B cell (primary cell): ENCODE data around the gene DHX34. TPM values are rescaled to one million over a fixed set of nuclear protein-coding genes. Genes with fewer than 3 reads are reported as not detected.
"Not testable (repeated sequence)": the region's sequence is repeated elsewhere in the genome, so short reads cannot be mapped to it uniquely, and the experiment has no call there.

Experiments
- ATAC-seq: fragments of 200-7000 bp; cut with Tn5 transposase; one replicate; pipeline ENCODE4 v1.10.0; 2021; ENCODE audit warnings: low read depth, mild to moderate bottlenecking, moderate number of reproducible peaks, moderate library complexity
- CTCF ChIA-PET: fragments of 350-600 bp; sonication (Branson Sonifier 250); formaldehyde crosslinking; loops from one replicate; lab custom pipeline; 2021; ENCODE audit warnings: antibody characterized with exemption, inconsistent platforms; lab: Charles Lee
- POLR2A ChIA-PET: fragments of 350-600 bp; sonication (Branson Sonifier 250); formaldehyde crosslinking; loops from one replicate; lab custom pipeline; 2021; ENCODE audit warnings: antibody characterized with exemption; lab: Charles Lee
- DNase-seq: peaks from one replicate; pipeline ENCODE4 v3.0.0; 2013
- H2AFZ ChIP-seq: 2 replicates; pipeline ENCODE4 v1.6.1; 2012; ENCODE audit warnings: mild to moderate bottlenecking, low read depth, low read length; ENCODE audit not compliant: insufficient read depth, poor library complexity, severe bottlenecking
- H3K27ac ChIP-seq, 2 donors: 1 replicate in 1 of 2; 2 replicates in 1 of 2; pipeline ENCODE4 v1.5.1; 2012 to 2013; ENCODE audit warnings: low read length in 2 of 2, mild to moderate bottlenecking in 2 of 2, moderate library complexity in 1 of 2
- H3K27me3 ChIP-seq, 4 experiments: fragments of 200-600 bp in 1 of 4; sonication (generic) in 1 of 4; replicated peaks in 1 of 4; 1 replicate in 2 of 4; 2 replicates in 2 of 4; pipeline versions ENCODE4 v1.6.1 to v1.7.0; 2013 to 2016; ENCODE audit warnings: low read length in 3 of 4, mild to moderate bottlenecking in 2 of 4, mixed read lengths in 1 of 4, moderate library complexity in 1 of 4; ENCODE audit not compliant: insufficient read depth in 4 of 4, control insufficient read depth in 3 of 4; ENCODE audit errors: control extremely low read depth in 1 of 4
- H3K36me3 ChIP-seq, 2 experiments: replicated peaks in 1 of 2; 1 replicate in 1 of 2; 2 replicates in 1 of 2; pipeline versions ENCODE4 v1.6.1 to v1.7.1; 2013; ENCODE audit warnings: low read length in 1 of 2; ENCODE audit not compliant: insufficient read depth in 2 of 2, control insufficient read depth in 1 of 2; ENCODE audit errors: control extremely low read depth in 1 of 2, extremely low read depth in 1 of 2
- H3K4me1 ChIP-seq, 2 donors: fragments of 200-600 bp in 1 of 2; sonication (generic) in 1 of 2; 1 replicate in 1 of 2; 2 replicates in 1 of 2; pipeline versions ENCODE4 v1.5.1 to v1.6.1; 2013 to 2017; ENCODE audit warnings: low read length in 2 of 2; ENCODE audit not compliant: control insufficient read depth in 2 of 2, insufficient read depth in 2 of 2
- H3K4me2 ChIP-seq: replicated peaks from 2 replicates; pipeline ENCODE3; 2012; ENCODE audit warnings: mild to moderate bottlenecking, low read depth, low read length; ENCODE audit not compliant: poor library complexity, severe bottlenecking
- H3K4me3 ChIP-seq, 5 experiments: fragments of 200-600 bp in 1 of 5; sonication (generic) in 1 of 5; 1 replicate in 3 of 5; 2 replicates in 2 of 5; pipeline versions ENCODE4 v1.5.1 to v1.7.0; 2011 to 2016; ENCODE audit warnings: low read length in 4 of 5, mild to moderate bottlenecking in 4 of 5, low read depth in 2 of 5, control low read depth in 1 of 5, moderate library complexity in 1 of 5; ENCODE audit not compliant: insufficient read depth in 1 of 5; ENCODE audit errors: control extremely low read depth in 1 of 5, extremely low read depth in 1 of 5
- H3K79me2 ChIP-seq: fragments of 200-600 bp; sonication (generic); one replicate; pipeline ENCODE4 v1.6.0; 2016; ENCODE audit warnings: low read length; ENCODE audit not compliant: control insufficient read depth, insufficient read depth
- H3K9ac ChIP-seq: fragments of 200-600 bp; sonication (generic); 2 replicates; pipeline ENCODE4 v1.6.1; 2017; ENCODE audit warnings: mild to moderate bottlenecking, low read length, moderate library complexity
- H3K9me3 ChIP-seq, 3 donors: one replicate each; pipeline versions ENCODE4 v1.6.1 to v1.7.1; 2013; ENCODE audit warnings: low read length in 2 of 3; ENCODE audit not compliant: control insufficient read depth in 2 of 3, insufficient read depth in 1 of 3; ENCODE audit errors: control extremely low read depth in 1 of 3
- H4K20me1 ChIP-seq: 2 replicates; pipeline ENCODE4 v1.6.0; 2012; ENCODE audit warnings: mild to moderate bottlenecking, low read length; ENCODE audit not compliant: insufficient read depth, control insufficient read depth, poor library complexity, severe bottlenecking
- H3K27ac Mint-ChIP-seq: one replicate; pipeline ENCODE4 v1.8.0; 2021; ENCODE audit warnings: mixed read lengths
- H3K27me3 Mint-ChIP-seq: one replicate; pipeline ENCODE4 v1.8.0; 2021; ENCODE audit warnings: mixed read lengths
- H3K4me1 Mint-ChIP-seq: one replicate; pipeline ENCODE4 v1.8.0; 2021; ENCODE audit warnings: mixed read lengths
- H3K4me3 Mint-ChIP-seq: one replicate; pipeline ENCODE4 v1.8.0; 2021; ENCODE audit warnings: mixed read lengths
- H3K9me3 Mint-ChIP-seq: one replicate; pipeline ENCODE4 v1.8.0; 2022; ENCODE audit warnings: mixed read lengths; ENCODE audit not compliant: insufficient read depth
- EZH2 ChIP-seq: IDR thresholded peaks from 2 replicates; pipeline ENCODE4 v1.6.1; 2012; ENCODE audit warnings: borderline replicate concordance, low read depth, mild to moderate bottlenecking, moderate library complexity, low read length; ENCODE audit not compliant: insufficient read depth, poor library complexity, severe bottlenecking
- WGBS: methylation state at CpG from one replicate; pipeline ENCODE4 v1.1.5; 2013; ENCODE audit warnings: missing lambda C conversion rate; ENCODE audit not compliant: insufficient coverage; 5-methylcytosine and 5-hydroxymethylcytosine counted together
- intact Hi-C: fragments of 100-400 bp; cut with micrococcal nuclease; formaldehyde crosslinking; loops from one replicate; pipeline ENCODE4 v1.10.0; 2022
- polyA plus RNA-seq: library from polyadenylated mRNA; depleted of rRNA; stranded (reverse); fragments of >200 nt; gene quantifications from 2 replicates; pipeline ENCODE4 v1.2.3, GENCODE V29; 2012
- total RNA-seq, 2 donors: library from RNA; stranded (reverse); fragments of 120-200 nt in 1 of 2; gene quantifications; 1 replicate in 1 of 2; 2 replicates in 1 of 2; pipeline versions ENCODE4 v1.2.3 to v1.2.4, GENCODE V29; 2013 to 2022
- TF ChIP-seq, protein P1 (sequence below): fragments of 200-600 bp; IDR thresholded peaks from one replicate; pipeline ENCODE4 v1.8.0; 2022; ENCODE audit warnings: antibody characterized with exemption, mild to moderate bottlenecking

The DHX34 gene
- total and polyA plus RNA-seq, 2 donors (not counting 1 experiment from before 2014, with no cell fraction given): 25.1 to 31.3 TPM

DNA sequence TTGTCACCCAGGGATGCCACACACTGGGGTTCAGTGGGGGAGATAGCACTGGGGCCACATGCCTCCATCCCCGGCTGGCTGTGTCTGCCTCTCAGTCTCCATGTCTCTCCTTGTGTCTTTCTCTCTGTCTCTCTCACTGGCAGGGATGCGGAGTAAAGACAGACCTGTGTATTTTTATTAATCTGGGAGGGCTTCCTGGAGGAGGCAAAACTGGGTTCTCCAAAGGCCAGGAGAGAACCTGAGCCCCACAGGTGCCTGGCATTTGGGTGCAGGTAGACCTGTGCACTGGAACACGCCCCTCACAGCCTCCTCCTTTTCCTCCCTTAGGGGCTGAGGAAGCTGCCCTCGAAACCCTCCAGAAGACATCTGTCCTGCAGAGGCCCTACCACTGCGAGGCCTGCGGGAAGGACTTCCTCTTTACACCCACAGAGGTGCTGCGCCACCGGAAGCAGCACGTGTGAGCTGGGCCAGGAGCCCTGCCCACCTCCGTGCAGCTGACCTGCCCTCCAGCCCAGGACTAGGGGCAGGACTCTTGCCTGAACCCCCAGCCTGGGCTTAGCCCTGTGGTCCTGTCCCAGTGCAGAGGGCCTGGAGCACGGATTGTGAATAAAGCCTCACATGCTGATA, 32.7 kb downstream of the DHX34 start:
- ChIA-PET CTCF (interaction anchor here (0.9 to 2.4 kb wide), 2 partner anchors 10 to 33 kb away, joined by 3 to 7 read pairs; partner anchors contain the start of gene DHX34), POLR2A (interaction anchor here (0.5 to 0.6 kb wide), 2 partner anchors 108 to 1751 kb away, joined by 4 to 6 read pairs; no protein-coding TSS in a partner anchor)
- intact Hi-C loops: no loop called here
- H3K79me2 ChIP-seq: no peaks in the 10 kb centered on the region
- no peak overlapping the region for H2AFZ ChIP-seq
- H3K36me3 ChIP-seq: peaks cover 0 to 28% of the 10 kb centered on the region in 2 experiments
- ATAC-seq (peak; percentile 73), DNase-seq (peak; percentile 50)
- Mint-ChIP-seq H3K27ac (peak overlapping the region; percentile 42), H3K4me1 (peaks cover 17% of the 10 kb centered on the region), H3K9me3 (no peaks in the 10 kb centered on the region), H3K4me3 (no peak overlapping the region), H3K27me3 (no peaks in the 10 kb centered on the region)
- TF ChIP-seq EZH2: no peak
- TF ChIP-seq, protein P1, sequence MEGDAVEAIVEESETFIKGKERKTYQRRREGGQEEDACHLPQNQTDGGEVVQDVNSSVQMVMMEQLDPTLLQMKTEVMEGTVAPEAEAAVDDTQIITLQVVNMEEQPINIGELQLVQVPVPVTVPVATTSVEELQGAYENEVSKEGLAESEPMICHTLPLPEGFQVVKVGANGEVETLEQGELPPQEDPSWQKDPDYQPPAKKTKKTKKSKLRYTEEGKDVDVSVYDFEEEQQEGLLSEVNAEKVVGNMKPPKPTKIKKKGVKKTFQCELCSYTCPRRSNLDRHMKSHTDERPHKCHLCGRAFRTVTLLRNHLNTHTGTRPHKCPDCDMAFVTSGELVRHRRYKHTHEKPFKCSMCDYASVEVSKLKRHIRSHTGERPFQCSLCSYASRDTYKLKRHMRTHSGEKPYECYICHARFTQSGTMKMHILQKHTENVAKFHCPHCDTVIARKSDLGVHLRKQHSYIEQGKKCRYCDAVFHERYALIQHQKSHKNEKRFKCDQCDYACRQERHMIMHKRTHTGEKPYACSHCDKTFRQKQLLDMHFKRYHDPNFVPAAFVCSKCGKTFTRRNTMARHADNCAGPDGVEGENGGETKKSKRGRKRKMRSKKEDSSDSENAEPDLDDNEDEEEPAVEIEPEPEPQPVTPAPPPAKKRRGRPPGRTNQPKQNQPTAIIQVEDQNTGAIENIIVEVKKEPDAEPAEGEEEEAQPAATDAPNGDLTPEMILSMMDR: no peak
- H3K27me3 ChIP-seq: no peaks in the 10 kb centered on the region
- peaks cover 0 to 13% (median 0%) of the 10 kb centered on the region in 3 donors for H3K9me3 ChIP-seq
- peak overlapping the region; percentile 26 for H3K4me2 ChIP-seq
- H4K20me1 ChIP-seq: no peaks in the 10 kb centered on the region
- H3K9ac ChIP-seq: no peak overlapping the region
- WGBS: 8% methylated on average over 9 of the region's 11 CpGs
- peak overlapping the region; percentile 7 to 36 for H3K27ac ChIP-seq
- H3K4me3 ChIP-seq: no peak overlapping the region
- H3K4me1 ChIP-seq: peaks cover 9 to 15% of the 10 kb centered on the region in 2 donors

DNA sequence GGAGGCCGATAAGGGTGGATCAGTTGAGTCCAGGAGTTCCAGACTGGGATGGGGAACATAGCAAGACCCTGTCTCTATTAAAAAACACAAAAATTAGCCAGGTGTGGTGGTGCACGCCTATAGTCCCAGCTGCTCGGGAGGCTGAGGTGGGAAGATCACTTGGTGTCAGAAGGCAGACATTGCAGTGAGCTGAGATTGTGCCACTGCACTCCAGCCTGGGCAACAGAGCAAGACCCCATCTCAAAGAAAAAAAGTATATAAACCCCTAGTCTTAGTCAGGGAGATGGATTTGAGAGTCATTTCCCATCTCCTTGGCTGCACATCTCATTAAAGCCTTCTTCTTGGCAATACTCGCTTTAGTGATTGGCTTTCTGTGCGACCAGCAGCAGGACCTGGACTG, 34.8 kb downstream of the DHX34 start:
- CTCF ChIA-PET: interaction anchor here (1.3 to 2.4 kb wide), 2 partner anchors 8 to 11 kb away, joined by 6 to 7 read pairs; no protein-coding TSS in a partner anchor
- POLR2A ChIA-PET, H3K27ac Mint-ChIP-seq: not testable (repeated sequence)

DNA sequence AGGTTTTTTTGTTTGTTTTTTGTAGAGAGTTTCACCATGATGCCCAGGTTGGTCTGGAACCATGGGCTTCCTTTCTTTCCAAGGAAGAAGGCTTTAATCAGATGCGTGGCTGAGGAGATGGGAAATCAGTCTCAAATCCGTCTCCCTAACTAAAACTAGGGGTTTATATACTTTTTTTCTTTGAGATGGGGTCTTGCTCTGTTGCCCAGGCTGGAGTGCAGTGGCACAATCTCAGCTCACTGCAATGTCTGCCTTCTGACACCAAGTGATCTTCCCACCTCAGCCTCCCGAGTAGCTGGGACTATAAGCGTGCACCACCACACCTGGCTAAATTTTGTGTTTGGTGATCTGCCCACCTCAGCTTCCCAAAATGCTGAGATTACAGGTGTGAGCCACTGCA, 35.4 kb downstream of the DHX34 start:
- H3K27me3 ChIP-seq, H3K27ac ChIP-seq, intact Hi-C loops, H3K9ac ChIP-seq, H3K27me3 Mint-ChIP-seq, H3K4me3 Mint-ChIP-seq, H3K79me2 ChIP-seq, H2AFZ ChIP-seq, ATAC-seq, H3K9me3 Mint-ChIP-seq, H3K4me3 ChIP-seq, DNase-seq, H3K4me2 ChIP-seq, H3K27ac Mint-ChIP-seq, H4K20me1 ChIP-seq: not testable (repeated sequence)
- ChIA-PET POLR2A (interaction anchor here (0.6 kb wide), 1 partner anchor 21 kb away, joined by 4 read pairs; no protein-coding TSS in a partner anchor), CTCF (interaction anchor here (0.6 to 1.3 kb wide), 2 partner anchors 11 to 1814 kb away, joined by 3 to 6 read pairs; no protein-coding TSS in a partner anchor)
- H3K36me3 ChIP-seq: peaks cover 0 to 21% of the 10 kb centered on the region in 2 experiments
- peaks cover 9 to 15% of the 10 kb centered on the region in 2 donors for H3K4me1 ChIP-seq
- WGBS: no CpG with 5 or more reads among the region's 4 CpGs
- H3K9me3 ChIP-seq: peaks cover 0 to 13% (median 0%) of the 10 kb centered on the region in 3 donors
- peaks cover 17% of the 10 kb centered on the region for H3K4me1 Mint-ChIP-seq

More for the DNA sequence above, 34.8 kb downstream of the DHX34 start:
- H3K4me3 ChIP-seq, H3K9me3 Mint-ChIP-seq, H3K4me3 Mint-ChIP-seq, H3K4me2 ChIP-seq, H3K27me3 ChIP-seq, intact Hi-C loops, H3K9ac ChIP-seq, H3K79me2 ChIP-seq, H3K27me3 Mint-ChIP-seq, DNase-seq, H4K20me1 ChIP-seq, H3K27ac ChIP-seq, H2AFZ ChIP-seq, ATAC-seq: not testable (repeated sequence)
- peaks cover 17% of the 10 kb centered on the region for H3K4me1 Mint-ChIP-seq
- peaks cover 9 to 15% of the 10 kb centered on the region in 2 donors for H3K4me1 ChIP-seq
- H3K36me3 ChIP-seq: peaks cover 0 to 21% of the 10 kb centered on the region in 2 experiments
- H3K9me3 ChIP-seq: peaks cover 0 to 13% (median 0%) of the 10 kb centered on the region in 3 donors
- WGBS: 80% methylated on average over 2 of the region's 5 CpGs
